ENCODE measurements around the gene BNIP5.

The BNIP5 gene

DNA sequence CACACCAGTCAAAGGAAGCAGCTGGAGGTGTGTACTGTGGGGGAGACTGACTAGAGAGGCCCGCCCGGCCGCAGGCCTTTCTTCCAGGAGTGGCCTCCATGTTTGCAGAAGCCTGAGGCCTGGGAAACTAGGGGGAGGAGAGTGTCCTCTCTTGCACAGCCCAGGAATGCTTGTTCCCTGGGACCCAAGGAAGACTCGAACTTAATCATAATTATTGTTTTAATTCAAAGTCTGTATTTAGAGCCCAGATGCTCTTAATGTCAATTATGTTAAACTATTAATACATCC lies 23.1 kb downstream of the BNIP5 start:
- TF ChIP-seq GATA2 (IDR thresholded peaks at IDR 0.05; ENCODE audit: low read depth, low read length), result no peak
- no peak for TF ChIP-seq GATA3 (IDR thresholded peaks at IDR 0.05; ENCODE audit: low read depth, low read length)

DNA sequence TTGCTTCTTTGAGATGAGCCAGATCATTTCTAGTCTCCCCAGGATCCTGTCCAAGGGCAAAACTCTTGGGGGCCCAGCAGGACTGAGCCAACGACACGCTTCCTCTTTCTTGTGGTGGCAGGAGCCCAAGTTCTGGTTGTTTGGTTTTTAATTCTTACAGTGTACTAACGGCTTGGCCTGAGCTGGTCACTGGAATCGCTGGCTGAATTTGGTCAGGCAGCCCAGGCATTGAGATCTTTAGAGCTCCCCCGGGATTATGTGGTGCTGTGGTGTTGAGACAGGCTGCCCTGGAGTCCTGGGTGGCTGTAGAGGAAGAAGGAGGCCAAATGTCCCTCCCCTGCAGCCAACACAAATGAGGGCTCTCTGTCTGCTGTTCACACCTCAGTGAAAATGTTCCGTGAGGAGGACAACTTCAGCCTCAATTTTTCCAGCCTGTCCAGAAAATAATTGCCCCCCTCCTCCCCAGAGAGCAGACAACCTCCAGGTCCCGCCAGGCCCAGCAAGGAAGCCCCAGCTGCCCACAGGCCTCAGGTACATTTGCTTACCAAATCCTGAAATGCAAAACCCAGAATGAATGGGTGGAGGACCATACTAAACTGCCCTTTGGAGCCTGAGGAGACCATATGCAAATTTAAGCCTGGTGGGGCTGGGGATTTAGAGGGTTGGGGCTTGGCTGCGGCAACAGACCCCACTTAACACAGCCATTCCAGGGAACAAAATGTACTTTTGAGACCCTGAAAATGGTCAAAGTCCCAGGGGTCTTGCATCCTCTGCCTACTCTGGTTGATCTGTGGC lies 23.6 kb downstream of the BNIP5 start:
- TF ChIP-seq GATA3 (IDR thresholded peaks at IDR 0.05; ENCODE audit: low read depth, low read length) (no peak), GATA2 (IDR thresholded peaks at IDR 0.05; ENCODE audit: low read depth, low read length) (no peak)

DNA sequence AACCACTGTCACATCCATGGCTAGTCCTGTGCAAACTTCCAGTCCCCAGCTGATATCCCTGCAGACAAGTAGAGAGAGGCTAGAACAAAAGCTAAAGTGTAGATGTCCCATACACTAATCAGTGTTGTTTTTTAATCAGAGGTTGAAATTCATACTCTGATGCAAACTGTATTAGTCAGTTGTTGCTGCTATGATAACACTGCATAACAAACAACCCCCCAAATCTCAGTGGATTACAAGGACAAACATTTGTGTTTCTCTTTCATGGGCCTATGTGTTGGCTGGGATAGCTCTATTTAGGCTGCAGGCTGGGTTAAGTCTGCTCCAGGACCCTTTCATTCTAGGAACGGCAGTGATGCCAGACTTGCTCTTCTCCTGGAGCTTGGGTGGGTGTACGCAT lies 26.8 kb downstream of the BNIP5 start:
- TF ChIP-seq GATA3 (IDR thresholded peaks at IDR 0.05; ENCODE audit: low read depth, low read length), result no peak

DNA sequence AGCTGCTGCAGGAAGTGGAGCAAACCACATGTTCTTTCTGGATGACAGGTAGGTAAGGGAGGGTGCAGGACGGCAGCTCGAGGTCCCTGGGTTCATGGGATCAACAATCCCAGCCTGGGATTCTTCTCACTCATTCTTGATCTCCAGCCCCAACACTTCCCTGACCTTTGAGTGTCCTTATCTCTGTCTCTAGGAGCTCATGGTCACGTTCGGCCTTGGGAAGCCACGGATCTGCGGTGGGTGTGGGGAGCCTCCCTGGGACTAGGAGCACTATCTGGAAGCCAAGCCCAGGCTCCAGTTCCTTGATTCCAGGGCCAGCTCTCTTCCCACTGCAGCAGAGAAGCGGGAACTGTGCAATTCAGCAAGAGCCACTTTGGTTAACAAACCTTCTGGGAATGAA lies 27.5 kb downstream of the BNIP5 start:
- TF ChIP-seq GATA2 (IDR thresholded peaks at IDR 0.05; ENCODE audit: low read depth, low read length), result no peak
- TF ChIP-seq GATA3 (IDR thresholded peaks at IDR 0.05; ENCODE audit: low read depth, low read length), result no peak

DNA sequence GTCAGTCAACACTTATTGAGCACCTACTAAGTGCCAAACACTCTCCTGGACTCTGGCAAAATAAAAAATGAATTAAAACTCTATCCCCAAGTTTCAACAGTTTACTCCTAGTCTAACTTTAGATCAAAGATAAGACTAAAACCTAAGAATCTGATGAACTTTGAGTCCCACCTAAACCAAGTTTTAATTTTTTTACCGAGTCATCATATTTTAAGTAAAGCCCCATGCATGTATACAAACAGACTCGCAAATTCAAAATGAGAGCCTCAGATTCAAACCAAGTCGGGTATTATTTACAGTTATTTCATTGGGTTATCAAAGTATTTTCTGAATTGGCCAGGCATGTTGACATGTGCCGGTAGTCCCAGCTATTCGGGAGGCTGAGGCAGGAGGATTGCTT lies 28.2 kb downstream of the BNIP5 start:
- TF ChIP-seq GATA2 (IDR thresholded peaks at IDR 0.05; ENCODE audit: low read depth, low read length) (no peak), GATA3 (IDR thresholded peaks at IDR 0.05; ENCODE audit: low read depth, low read length) (no peak)

DNA sequence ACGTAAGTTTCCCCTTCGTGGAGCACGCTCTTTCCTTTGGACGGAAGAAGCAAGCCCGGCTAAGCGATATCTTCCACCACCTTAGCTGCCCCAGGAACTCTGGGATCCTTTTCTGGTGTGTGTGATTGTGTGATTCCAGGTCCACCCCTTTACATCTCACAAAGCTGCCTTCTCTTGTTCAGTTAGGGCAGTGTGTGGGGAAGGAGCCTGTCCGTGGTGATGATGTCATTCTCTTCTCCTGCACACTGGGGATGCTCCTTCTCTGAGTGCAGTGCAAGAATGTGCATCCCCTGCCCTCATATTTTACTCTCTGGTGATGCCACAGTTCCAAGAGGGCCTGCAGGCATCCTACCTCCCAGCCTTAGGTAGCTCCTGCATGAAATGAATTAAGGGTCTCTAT lies 30.3 kb downstream of the BNIP5 start:
- TF ChIP-seq GATA2 (IDR thresholded peaks at IDR 0.05; ENCODE audit: low read depth, low read length) (no peak), GATA3 (IDR thresholded peaks at IDR 0.05; ENCODE audit: low read depth, low read length) (no peak)

DNA sequence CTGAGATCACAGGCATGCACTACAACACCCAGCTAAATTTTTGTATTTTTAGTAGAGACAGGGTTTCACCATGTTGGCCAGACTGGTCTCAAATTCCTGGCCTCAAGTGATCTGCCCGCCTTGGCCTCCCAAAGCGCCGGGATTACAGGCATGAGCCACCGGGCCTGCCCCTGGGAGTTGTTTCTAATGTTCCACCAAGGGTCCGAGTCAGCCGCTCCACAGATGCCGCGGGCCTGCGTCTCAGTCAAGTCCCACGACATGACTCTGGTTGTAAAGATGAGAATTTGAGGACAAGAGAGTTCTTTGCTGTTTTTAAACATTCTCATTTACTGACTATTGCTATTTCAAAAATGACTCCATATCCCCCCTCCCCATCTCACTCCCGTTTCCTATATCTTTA lies 30.8 kb downstream of the BNIP5 start:
- TF ChIP-seq GATA2 (IDR thresholded peaks at IDR 0.05; ENCODE audit: low read depth, low read length), result no peak
- no peak for TF ChIP-seq GATA3 (IDR thresholded peaks at IDR 0.05; ENCODE audit: low read depth, low read length)

DNA sequence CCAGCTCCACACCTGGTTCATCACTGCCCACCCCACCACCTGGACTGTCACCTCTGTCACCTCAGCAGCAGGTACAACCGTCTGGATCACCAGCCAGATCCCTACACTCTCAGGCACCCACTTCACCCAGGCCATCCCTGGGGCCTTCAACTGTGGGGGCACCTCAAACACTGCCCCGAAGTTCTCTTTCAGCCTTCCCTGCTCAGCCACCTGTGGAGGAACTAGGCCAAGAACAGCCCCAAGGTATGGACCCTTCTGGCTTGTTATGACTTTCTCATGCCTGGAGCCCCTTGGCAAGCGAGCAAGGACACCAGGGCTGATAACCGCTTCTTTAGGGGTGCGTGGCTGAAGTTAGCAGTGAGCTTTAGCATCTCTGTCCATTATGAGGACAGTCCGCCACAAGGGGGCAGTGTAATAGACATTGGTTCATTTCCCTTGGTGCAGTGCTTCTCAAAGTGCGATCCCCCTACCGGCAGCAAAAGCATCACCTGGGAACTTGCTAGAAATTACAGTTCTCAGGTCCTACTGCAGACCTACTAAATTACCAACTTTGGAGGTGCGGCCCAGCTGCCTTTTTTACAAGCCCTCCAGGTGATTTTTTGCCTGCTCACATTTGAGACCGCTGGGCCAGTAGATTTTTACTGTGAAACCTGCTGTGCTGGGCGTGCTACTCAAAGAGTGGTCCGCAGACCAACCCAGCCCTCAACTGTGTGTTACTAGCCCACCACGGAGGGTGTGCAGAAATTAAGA lies 34.3 kb downstream of the BNIP5 start:
- TF ChIP-seq GATA3 (IDR thresholded peaks at IDR 0.05; ENCODE audit: low read depth, low read length) (no peak), GATA2 (IDR thresholded peaks at IDR 0.05; ENCODE audit: low read depth, low read length) (no peak)

DNA sequence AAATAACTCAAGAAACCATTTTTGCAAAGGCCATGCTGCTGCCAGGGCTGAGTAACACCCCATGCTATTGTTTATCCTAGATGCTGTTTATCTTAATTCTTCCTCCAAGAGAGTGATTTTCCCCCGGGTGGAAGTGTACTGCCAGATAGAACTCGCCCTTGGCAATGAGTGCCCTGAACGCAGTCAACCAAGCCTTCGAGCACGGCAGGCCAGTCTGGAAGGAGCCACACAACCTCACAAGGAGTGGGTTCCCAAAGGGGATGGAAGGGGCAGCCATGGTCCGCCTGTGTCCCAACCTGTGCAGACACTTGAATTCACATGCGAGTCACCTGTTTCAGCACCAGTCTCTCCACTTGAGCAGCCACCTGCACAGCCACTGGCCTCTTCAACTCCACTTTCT lies 34.9 kb downstream of the BNIP5 start:
- TF ChIP-seq GATA2 (IDR thresholded peaks at IDR 0.05; ENCODE audit: low read depth, low read length), result no peak
- TF ChIP-seq GATA3 (IDR thresholded peaks at IDR 0.05; ENCODE audit: low read depth, low read length), result no peak

DNA sequence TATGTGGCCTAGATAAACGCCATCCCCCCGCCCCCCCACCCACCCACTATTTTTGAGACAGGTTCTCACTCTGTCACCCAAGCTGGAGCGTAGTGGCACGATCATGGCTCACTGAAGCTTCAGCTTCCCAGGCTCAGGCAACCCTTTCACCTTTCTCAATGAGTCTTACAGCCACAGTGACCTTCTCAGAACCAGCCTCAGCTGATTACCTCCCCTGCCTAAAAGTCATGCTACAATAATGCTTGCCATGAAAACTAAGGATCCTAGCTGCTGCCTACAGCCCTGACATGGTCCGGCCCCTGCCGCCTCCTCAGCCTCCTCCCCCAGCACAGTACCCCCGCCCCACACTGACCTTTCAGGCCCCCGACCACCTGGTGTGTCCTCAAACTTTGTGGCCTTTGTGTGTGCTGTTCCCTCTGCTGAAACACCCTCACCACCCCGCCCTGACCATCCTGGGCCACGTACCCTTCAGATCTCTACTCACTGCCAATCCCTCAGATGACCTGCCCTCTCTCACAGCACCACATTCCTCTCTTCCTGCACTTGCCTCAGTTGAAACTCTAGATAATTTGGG lies 35.5 kb downstream of the BNIP5 start:
- TF ChIP-seq GATA3 (IDR thresholded peaks at IDR 0.05; ENCODE audit: low read depth, low read length), result no peak
- TF ChIP-seq GATA2 (IDR thresholded peaks at IDR 0.05; ENCODE audit: low read depth, low read length), result no peak

DNA sequence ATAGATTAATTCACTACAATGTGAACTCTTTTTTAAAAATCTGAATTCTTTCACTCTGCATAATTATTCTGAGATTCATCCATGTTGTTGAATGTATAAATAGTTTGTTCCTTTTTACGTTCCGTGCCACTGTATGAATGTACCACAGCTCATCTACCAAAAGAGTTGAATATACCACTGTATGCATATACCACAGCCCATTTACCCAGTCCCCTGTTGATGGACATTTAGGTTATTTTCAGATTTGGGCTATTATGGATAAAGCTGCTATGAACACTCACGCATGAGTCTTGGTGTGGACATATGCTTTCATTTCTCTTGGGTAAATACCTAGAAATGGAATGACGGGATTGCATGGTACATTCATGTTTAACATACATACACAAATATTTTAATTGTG lies 38.7 kb downstream of the BNIP5 start:
- TF ChIP-seq GATA3 (IDR thresholded peaks at IDR 0.05; ENCODE audit: low read depth, low read length), result no peak
- no peak for TF ChIP-seq GATA2 (IDR thresholded peaks at IDR 0.05; ENCODE audit: low read depth, low read length)

DNA sequence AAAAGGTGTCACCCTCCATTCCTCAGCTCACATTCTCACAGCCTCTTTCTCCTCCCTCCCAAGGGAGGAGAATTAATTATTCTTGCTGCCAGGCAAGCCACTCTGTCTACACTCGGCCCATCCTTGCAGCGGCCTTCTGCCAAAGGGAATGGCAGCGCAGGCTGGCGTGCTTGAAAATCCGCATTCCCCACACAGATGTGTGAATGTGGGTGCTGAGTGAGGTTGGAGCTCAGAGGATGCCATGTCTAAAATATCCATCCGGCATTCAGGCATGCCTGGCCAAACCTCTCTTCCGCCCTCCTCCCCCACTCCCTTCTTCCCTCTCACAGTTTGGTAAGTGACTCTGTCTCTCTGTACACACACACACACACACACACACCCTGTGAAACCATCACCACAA lies 39.2 kb downstream of the BNIP5 start:
- TF ChIP-seq GATA2 (IDR thresholded peaks at IDR 0.05; ENCODE audit: low read depth, low read length) (no peak), GATA3 (IDR thresholded peaks at IDR 0.05; ENCODE audit: low read depth, low read length) (no peak)

DNA sequence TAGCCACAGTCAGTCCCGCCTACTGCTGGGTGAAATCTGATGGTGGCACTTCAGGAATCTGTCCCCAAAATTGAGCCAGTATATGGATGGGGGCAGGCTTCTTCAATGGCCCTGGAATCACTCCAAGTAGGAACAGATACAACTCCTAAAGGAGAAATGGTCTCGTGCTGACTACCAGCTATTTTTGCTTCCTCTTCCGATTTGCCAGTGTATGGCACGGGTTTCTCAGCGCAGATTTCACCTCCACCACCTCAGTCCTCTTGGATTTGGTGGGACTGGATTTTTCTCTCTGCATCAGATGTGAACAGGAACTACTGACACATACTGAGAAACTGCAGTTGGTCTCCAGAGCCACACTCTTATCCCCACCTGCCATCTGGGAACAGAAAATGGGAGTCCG lies 39.6 kb downstream of the BNIP5 start:
- TF ChIP-seq GATA3 (IDR thresholded peaks at IDR 0.05; ENCODE audit: low read depth, low read length) (no peak), GATA2 (IDR thresholded peaks at IDR 0.05; ENCODE audit: low read depth, low read length) (no peak)

DNA sequence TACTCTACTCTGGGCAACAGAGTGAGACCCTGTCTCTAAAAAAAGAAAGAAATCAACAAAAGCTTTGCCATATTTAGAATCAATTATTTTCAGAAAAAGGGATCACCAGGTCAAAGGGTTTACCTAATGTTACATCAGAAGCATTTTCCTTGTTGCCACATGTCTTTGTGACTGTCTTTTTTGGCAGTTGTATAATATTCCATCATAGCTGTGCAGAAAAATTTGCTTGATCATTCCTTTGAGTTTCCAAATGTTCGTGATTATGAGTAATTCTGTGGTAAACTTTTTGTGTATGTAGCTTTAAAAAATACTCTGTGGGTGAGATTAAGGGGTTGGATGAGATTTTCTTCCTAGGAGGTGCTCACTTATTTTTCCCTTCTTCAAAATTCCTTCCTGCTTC lies 40.4 kb downstream of the BNIP5 start:
- TF ChIP-seq GATA2 (IDR thresholded peaks at IDR 0.05; ENCODE audit: low read depth, low read length) (no peak), GATA3 (IDR thresholded peaks at IDR 0.05; ENCODE audit: low read depth, low read length) (no peak)

DNA sequence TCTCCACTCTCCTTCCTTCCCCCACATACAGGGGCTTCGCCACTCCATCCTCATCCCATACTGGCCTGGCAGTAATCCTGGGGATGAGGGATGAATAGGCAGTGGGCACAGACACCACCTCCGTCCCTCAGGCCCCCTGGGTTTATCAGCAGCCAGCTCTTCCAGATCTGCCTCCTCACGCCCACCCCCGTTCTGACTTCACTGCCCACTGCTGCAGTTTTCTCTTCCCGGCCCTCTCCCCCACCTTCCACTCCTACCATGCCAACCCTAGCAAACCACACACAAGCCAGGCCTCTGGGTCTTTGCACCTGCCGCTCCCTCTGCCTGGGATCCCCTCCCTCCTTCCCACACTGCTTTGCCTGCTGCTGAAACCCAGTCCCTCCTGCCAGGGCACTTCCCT lies 44.5 kb downstream of the BNIP5 start:
- no peak for TF ChIP-seq GATA3 (IDR thresholded peaks at IDR 0.05; ENCODE audit: low read depth, low read length)
- no peak for TF ChIP-seq GATA2 (IDR thresholded peaks at IDR 0.05; ENCODE audit: low read depth, low read length)
